NCI-H2227 (cell line): Measurements from ENCODE around the gene ELAVL4.

ENCODE experiments used
- DNase-seq: peaks from one replicate; lab custom pipeline; 2025; ENCODE audit not compliant: unreplicated experiment; lab: John Stamatoyannopoulos, UW

The ELAVL4 gene

DNA sequence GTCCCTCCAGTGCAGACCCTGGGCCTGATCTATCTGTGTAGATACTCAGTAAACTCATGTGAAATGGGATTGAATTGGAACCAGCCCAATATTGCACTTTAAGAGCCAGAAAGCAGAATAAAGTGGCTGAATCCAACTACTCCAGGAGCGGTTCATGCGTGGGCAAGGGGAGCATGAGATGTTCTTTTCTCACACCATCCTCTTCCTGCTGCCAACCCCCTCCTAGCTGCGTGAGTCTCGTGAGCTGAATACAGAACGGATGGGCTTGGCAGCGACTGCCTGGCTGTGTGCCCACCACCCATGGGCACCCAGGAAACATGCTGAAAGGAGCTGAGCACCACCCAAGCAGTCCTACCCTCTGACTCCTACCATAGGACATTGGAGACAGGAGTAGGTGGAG lies 128.3 kb downstream of the ELAVL4 start:
- no peak for DNase-seq

DNA sequence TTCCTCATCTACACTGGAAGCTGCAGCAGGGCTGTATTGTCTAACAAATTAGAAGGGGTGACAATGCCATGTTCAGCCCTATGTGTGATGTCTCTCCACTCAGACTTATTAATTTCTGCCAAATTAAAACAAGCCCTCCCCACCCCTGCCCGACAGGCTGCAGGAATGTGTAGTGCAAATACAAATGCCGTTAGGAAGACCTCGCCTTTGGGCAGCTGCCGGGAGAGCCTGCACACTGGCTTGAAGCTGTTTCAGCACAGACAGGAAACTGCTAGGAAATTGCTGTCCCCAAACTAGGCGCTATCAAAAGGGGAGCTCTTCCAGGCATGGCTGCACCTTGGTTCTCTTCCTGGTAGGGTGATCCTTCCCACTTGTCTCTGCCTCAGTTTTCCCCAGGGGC lies 135.2 kb downstream of the ELAVL4 start:
- DNase-seq: no peak

DNA sequence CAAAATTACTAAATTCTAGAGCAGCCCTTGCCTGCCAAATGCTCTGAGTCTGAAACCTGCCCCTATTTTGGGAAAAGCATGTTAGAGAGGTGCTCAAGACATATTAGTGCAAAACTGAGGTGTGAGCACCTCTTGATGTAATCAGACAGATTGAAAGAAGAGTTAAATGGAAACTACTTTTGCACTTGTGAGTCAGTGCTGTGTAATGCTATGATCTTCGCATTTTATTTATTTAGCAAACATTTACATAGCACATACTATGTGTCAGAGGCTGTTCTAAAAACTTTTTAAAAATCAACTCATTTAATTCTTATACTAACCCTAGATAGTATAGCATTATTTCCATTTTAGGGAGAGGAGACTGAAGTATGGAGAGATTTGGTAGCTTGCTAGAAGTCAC lies 138.1 kb downstream of the ELAVL4 start:
- DNase-seq: no peak

DNA sequence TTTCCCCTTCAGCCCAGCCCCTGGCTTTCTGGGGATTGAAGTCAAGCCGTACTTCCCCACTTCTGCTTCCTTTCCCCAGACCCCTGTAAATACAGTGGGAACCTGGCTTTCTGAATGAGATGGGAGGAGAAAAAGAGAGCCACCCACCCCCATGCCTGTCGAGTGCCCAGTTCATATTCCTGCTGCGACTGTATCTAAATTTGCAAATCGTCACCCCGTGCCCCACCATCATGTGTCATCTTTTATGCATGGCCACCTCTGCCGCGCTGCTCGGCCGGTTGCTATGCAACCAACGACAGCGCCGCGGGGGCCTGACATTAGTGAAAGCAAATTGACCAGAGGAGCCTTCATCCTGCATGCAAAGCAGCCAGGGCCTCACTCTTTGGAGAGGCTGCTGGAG lies 143.0 kb downstream of the ELAVL4 start:
- DNase-seq: peak; percentile 92

GRCh38 chr1:50252196-50252595 lies 143.5 kb downstream of the ELAVL4 start:
- DNase-seq: no peak
